Measurements from ENCODE around the gene PHB1.

GRCh38 chr17:49431743-49432142 is 17.1 kb upstream of the PHB1 start:
- TF ChIP-seq POLR2AphosphoS5 (IDR thresholded peaks at IDR 0.05): no peak
- TF ChIP-seq EP300 (IDR thresholded peaks at IDR 0.05): no peak
- TF ChIP-seq, protein P1, sequence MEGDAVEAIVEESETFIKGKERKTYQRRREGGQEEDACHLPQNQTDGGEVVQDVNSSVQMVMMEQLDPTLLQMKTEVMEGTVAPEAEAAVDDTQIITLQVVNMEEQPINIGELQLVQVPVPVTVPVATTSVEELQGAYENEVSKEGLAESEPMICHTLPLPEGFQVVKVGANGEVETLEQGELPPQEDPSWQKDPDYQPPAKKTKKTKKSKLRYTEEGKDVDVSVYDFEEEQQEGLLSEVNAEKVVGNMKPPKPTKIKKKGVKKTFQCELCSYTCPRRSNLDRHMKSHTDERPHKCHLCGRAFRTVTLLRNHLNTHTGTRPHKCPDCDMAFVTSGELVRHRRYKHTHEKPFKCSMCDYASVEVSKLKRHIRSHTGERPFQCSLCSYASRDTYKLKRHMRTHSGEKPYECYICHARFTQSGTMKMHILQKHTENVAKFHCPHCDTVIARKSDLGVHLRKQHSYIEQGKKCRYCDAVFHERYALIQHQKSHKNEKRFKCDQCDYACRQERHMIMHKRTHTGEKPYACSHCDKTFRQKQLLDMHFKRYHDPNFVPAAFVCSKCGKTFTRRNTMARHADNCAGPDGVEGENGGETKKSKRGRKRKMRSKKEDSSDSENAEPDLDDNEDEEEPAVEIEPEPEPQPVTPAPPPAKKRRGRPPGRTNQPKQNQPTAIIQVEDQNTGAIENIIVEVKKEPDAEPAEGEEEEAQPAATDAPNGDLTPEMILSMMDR (IDR thresholded peaks at IDR 0.05): no peak

Measured in gastroesophageal sphincter (tissue), 3 donors.